Esophagus (tissue), 2 donors: ENCODE data around the gene COL3A1. TPM values are rescaled to one million over a fixed set of nuclear protein-coding genes. Genes with fewer than 3 reads are reported as not detected.

ENCODE experiments used
- H3K27ac ChIP-seq, 2 donors: one replicate each; pipeline ENCODE4 v1.5.1; 2013; ENCODE audit warnings: low read depth in 2 of 2, mild to moderate bottlenecking in 2 of 2, inconsistent platforms in 1 of 2, low read length in 1 of 2, moderate library complexity in 1 of 2
- H3K27me3 ChIP-seq, 2 donors: one replicate each; pipeline ENCODE4 v1.6.1; 2013; ENCODE audit warnings: low read length in 2 of 2, control low read depth in 1 of 2, mild to moderate bottlenecking in 1 of 2; ENCODE audit not compliant: insufficient read depth in 2 of 2, control insufficient read depth in 1 of 2
- H3K36me3 ChIP-seq, 2 donors: one replicate each; pipeline ENCODE4 v1.6.1; 2013; ENCODE audit warnings: low read length in 1 of 2; ENCODE audit not compliant: control insufficient read depth in 2 of 2, insufficient read depth in 2 of 2
- H3K4me1 ChIP-seq, 2 donors: one replicate each; pipeline ENCODE4 v1.6.1; 2013; ENCODE audit warnings: low read length in 1 of 2; ENCODE audit not compliant: control insufficient read depth in 2 of 2, insufficient read depth in 2 of 2
- H3K4me3 ChIP-seq, 2 donors: one replicate each; pipeline ENCODE4 v1.5.1; 2013; ENCODE audit warnings: low read length in 2 of 2, mild to moderate bottlenecking in 2 of 2, low read depth in 1 of 2, moderate library complexity in 1 of 2
- H3K9me3 ChIP-seq, 2 donors: one replicate each; pipeline ENCODE4 v1.6.1; 2013; ENCODE audit warnings: mild to moderate bottlenecking in 2 of 2, low read depth in 1 of 2, low read length in 1 of 2, moderate library complexity in 1 of 2; ENCODE audit not compliant: control insufficient read depth in 2 of 2, insufficient read depth in 1 of 2
- WGBS, 2 donors: extraction: QIAGEN DNeasy Blood & Tissue Kit; methylation state at CpG; one replicate each; pipeline ENCODE4 v1.1.7; 2013; 5-methylcytosine and 5-hydroxymethylcytosine counted together
- polyA plus RNA-seq, 2 donors: library from polyadenylated mRNA; stranded (reverse); fragments of 200-250 nt; gene quantifications; one replicate each; pipeline ENCODE4 v1.2.3, GENCODE V29; 2013
- donor health status: healthy with polysubstance abuse.
- donor health status: Bipolar disorder and iron deficiency.

The COL3A1 gene
- polyA plus RNA-seq, 2 donors, result 11.1 to 25.2 TPM

DNA sequence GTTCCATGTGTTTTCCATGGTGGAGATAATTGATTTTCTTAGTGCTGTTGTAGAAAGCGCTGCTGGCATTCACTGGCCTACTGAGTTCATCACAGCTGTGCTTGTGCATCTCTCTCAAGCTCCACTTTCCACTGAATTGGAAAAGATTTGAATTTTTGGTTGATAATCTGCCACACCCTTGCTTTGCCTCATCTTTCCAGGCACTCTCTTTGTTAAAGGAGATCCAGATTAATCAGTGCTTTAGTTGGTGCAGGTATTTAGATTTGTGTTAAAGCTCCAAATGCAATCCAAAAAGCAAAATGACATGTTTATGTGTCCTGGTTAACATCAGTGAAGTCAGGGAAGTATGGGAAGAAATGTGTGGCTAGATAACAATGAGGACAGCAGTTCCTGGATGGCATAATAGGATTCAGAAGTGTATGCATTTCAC lies 2.7 kb upstream of the COL3A1 start:
- Histone ChIP-seq H3K4me3 (no peak overlapping the region), H3K4me1 (no peaks in the 10 kb centered on the region), H3K27me3 (no peaks in the 10 kb centered on the region), H3K9me3 (no peaks in the 10 kb centered on the region), H3K27ac (no peak overlapping the region), H3K36me3 (no peaks in the 10 kb centered on the region)
- WGBS, 2 donors, result 73 to 83% methylated on average over 1 of the region's 1 CpG

DNA sequence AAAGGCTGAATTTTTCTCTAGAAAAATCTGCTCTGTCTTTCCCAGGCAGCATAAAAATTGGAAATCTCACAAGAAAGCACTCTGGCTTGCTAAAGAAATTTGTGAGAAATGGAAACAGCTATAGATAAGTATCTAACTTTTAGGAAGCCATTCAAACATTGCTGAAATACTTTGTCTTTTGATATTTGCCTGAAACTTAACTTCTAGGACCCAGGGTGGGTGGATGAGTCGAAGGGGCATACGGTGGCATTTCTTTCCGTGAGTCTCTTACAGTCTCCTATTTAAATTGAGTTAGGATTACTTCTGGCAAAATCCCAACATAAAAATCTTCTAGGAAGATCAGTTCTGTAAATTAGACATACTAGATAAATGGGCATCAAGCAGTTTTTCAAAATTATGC lies 532 bp upstream of the COL3A1 start:
- Histone ChIP-seq H3K9me3 (no peaks in the 10 kb centered on the region), H3K4me1 (no peaks in the 10 kb centered on the region), H3K27me3 (no peaks in the 10 kb centered on the region), H3K27ac (no peak overlapping the region), H3K36me3 (no peaks in the 10 kb centered on the region), H3K4me3 (no peak overlapping the region)
- 57 to 70% methylated on average over 3 of the region's 3 CpGs for WGBS, 2 donors

DNA sequence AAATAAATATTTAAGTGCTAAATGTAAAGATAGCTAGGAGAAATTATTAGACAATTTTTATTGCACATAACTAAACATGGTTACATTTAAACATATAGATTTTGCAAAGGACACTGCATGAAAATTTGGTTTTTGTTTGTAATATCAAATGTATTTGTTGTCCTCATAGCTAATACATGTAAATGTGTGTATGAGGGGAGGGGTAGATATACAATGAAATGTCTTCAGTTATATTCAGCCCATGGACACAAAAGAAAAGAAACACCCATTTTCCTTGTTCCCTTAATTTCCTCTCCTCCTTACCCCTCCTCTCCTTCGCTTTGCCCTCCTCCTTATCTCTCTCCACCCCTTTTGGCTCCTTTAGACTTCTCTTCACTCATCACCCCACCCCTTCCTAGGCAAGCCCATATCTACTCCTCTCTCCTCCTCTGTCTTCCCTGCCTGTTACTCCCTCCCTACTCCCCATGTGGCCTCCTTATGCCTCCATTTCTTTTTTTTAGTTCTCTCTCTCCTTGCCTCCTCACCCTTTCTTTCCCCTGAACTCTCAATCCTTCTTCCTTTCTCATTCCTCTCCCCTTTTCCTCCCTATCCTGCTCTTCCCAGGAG lies 1.4 kb downstream of the COL3A1 start:
- Histone ChIP-seq H3K27ac (peak overlapping the region; percentile 34 to 42), H3K36me3 (no peaks in the 10 kb centered on the region), H3K4me3 (peak overlapping the region; percentile 7 to 33), H3K27me3 (no peaks in the 10 kb centered on the region), H3K9me3 (no peaks in the 10 kb centered on the region), H3K4me1 (no peaks in the 10 kb centered on the region)
- 53 to 57% methylated on average over 1 of the region's 1 CpG for WGBS, 2 donors

DNA sequence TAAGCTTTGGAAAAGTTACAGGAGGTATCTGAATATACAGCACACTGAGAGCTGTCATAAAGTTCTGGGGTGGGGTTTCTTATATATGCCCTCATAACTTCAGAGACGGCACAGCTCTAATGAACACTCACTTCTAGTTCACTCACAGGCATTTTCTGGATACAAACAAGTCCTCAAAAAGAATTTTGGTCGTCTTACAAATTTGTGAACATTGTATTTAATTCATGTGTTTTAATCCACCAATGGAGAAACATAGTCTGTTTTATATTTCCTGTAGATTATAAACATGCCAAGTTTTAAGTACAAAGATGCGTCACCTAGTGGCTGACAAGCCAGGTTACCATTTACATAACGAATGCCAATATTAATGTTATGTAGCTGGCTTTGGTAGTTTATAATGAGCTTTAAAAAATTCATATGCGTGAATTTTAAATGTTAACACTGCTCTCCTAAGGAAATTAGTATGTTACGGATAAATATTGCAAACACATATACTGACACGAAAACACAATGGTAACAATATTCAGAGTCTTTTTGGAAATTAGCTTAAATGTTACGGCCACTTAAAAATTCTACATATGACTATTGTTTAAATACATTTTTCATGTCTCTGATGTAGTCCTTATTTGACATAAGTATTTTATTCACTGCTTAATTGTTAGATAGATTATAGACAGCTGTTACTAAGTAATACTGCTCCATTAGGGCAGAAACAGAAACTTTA lies 2.5 kb downstream of the COL3A1 start:
- 49 to 63% methylated on average over 8 of the region's 8 CpGs for WGBS, 2 donors
- H3K27me3 ChIP-seq, result no peaks in the 10 kb centered on the region
- H3K9me3 ChIP-seq, result no peaks in the 10 kb centered on the region
- no peaks in the 10 kb centered on the region for H3K36me3 ChIP-seq
- peak overlapping the region in 1 of 2 donors; percentile 33 for H3K4me3 ChIP-seq
- no peak overlapping the region for H3K27ac ChIP-seq
- no peaks in the 10 kb centered on the region for H3K4me1 ChIP-seq

DNA sequence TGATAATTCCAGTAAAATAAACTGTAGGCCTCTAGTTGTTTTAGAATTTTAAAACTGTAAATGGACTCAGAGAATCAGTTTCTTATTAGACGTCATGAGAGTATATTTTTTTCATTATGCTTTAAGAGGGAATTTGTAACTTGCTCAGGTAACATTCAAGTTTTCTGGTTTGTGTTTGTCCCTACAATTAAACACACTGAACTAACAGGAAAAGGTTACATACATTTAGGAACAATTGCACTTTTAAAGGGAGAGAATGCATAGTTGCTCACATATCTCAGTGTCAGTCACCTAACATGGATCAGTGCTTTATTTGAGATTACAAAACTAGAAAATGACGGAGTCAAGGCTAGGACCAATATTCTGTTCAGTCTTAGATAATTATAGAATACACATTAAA lies 3.1 kb downstream of the COL3A1 start:
- Histone ChIP-seq H3K27me3 (no peaks in the 10 kb centered on the region), H3K9me3 (no peaks in the 10 kb centered on the region), H3K4me3 (peak overlapping the region in 1 of 2 donors; percentile 26), H3K36me3 (no peaks in the 10 kb centered on the region), H3K4me1 (no peaks in the 10 kb centered on the region), H3K27ac (no peak overlapping the region)
- WGBS, 2 donors, result 57 to 66% methylated on average over 2 of the region's 2 CpGs

DNA sequence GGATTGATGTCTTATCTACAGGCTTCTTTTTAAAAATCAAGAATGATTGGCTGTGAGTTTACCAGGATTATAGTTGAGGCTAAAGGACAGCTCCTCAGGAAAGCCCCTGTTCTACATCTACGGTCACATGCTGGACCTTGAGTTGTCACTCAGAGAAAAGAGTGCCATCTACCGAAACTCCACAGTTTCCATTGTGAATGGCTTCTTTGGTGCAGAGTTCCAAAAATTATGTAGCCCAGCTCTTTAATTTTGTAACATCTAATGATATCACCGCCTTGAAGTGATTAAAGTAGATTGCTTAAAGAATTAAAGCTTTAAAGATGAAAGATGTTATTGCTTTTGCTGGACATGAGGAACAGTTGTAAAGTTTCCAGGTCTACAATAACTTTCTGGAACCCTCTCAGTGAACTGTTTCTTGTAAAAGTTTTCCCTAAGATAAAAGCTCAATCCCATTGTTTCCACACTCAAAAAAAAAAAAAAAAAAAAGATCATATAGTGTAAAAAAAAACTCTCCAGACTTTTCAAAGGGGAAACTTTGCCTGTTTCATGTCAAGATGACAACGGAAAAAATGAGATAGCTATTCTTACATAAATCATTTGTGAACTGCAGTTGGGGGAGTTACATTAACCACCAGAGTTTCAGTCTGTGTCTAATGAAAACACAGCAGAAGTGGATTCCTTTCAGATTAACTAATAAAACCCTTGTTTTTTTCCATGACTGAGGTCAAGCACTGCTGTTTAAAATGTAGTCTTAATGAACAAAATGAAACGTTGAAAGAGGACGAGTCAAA lies 4.3 kb downstream of the COL3A1 start:
- Histone ChIP-seq H3K36me3 (no peaks in the 10 kb centered on the region), H3K4me1 (no peaks in the 10 kb centered on the region), H3K9me3 (no peaks in the 10 kb centered on the region), H3K27me3 (no peaks in the 10 kb centered on the region), H3K4me3 (no peak overlapping the region), H3K27ac (peak overlapping the region in 1 of 2 donors; percentile 56)
- 30 to 40% methylated on average over 6 of the region's 6 CpGs for WGBS, 2 donors

DNA sequence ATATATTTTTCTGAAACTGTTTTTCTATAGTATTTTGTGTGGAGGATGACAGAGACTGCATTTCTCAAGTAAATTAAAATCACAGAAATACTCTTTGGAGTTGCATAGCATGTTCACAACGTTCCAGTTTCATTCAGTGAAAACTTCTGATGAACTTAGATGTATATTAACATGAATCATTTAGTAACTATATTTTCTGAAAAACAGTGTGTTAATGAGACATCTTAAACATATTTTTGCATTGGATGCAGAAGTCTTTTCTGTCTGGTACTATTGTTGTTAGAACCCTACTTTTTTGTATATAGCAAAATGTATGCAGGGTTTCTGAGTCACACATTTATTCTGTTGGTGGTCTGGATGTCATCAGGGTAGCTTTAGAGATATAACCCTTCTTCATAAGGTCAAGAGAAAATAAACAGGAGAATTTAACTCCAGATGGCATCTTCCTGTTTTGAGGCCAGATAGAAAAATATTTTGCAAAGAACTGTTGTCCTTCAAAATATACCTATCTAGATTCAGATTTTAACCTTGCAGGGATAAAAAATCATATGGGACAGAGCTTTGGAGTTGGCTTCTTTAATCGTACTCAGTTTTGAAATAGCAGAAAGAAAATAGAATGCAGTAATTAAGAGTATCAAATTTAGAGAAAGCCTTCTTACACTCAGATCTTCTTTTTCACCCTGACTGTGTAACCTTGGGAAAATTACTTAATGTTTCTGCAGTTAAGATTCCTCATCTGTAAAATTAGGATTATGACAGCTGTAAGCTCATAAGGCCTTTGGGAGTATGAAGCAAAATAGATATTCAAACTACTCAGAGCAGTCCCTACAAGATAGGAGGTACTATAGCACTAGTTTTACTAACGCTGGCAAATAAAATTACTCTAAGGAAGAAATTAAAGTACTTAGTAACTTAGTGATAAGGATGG lies 5.3 kb downstream of the COL3A1 start:
- H3K36me3 ChIP-seq, result no peaks in the 10 kb centered on the region
- no peaks in the 10 kb centered on the region for H3K9me3 ChIP-seq
- no peaks in the 10 kb centered on the region for H3K27me3 ChIP-seq
- no peaks in the 10 kb centered on the region for H3K4me1 ChIP-seq
- 43 to 49% methylated on average over 3 of the region's 3 CpGs for WGBS, 2 donors
- H3K27ac ChIP-seq, result no peak overlapping the region
- no peak overlapping the region for H3K4me3 ChIP-seq

DNA sequence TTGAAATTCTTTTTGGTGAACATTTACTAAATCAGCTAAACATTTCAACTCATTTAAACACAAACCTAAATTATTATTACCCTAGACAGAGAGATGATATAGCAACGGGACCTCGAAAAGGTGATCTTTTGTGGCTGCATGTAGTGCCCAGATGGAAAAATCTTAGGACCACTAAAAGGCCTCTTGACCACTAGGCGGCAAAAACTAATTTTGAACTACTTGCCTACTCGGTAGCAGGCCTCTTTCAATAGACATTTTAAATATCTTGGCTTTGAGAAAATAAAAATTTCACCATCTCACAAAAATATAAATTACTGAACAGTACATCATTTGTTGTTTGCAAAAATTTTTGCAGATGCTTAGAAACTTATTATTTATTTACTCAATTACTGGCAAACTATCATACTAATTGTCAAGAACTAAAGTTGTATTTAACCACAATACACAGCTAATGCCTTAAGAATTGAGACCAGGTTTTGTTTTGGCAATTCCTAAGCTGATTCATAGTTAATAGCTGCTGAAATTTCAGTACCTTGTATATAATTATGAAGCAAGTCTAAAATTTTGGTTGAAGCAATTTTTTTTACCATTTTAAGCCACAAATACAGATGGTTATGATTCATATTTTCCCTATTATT lies 9.4 kb downstream of the COL3A1 start:
- Histone ChIP-seq H3K4me3 (no peak overlapping the region), H3K27me3 (no peaks in the 10 kb centered on the region), H3K4me1 (no peaks in the 10 kb centered on the region), H3K9me3 (no peaks in the 10 kb centered on the region), H3K27ac (no peak overlapping the region), H3K36me3 (no peaks in the 10 kb centered on the region)
- 58 to 72% methylated on average over 4 of the region's 4 CpGs for WGBS, 2 donors

DNA sequence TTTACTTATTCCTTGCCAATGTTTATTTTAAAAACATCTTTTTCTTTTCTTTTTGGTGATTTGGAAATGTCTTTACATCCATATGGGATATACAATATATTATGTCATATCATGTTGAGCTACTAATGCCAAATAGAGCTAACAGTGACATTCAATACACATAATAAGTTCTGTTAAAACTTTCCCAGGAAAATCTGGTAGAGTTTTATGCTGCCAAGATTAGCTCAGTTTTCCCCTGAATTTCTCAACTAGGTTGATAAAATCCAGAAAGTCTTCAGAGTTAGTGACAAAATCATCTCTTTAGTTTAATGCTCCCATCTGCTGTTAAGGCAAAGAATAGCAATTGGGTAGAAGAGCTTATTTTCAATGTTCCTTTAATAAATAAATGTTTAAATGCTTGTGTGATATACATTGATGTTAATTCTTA lies 9.9 kb downstream of the COL3A1 start:
- Histone ChIP-seq H3K4me3 (no peak overlapping the region), H3K27me3 (no peaks in the 10 kb centered on the region), H3K9me3 (no peaks in the 10 kb centered on the region), H3K27ac (no peak overlapping the region), H3K4me1 (no peaks in the 10 kb centered on the region), H3K36me3 (no peaks in the 10 kb centered on the region)
